HG03469 (cell line): Measurements from ENCODE around the gene AUTS2.
"Not testable (repeated sequence)": the region's sequence is repeated elsewhere in the genome, so short reads cannot be mapped to it uniquely, and the experiment has no call there.

Experiments used
- ATAC-seq: cut with Tn5 transposase; IDR thresholded peaks from one replicate; pipeline ENCODE4 v1.9.1; 2021; ENCODE audit warnings: mild to moderate bottlenecking, moderate library complexity, moderate number of reproducible peaks; ENCODE audit not compliant: unreplicated experiment

AUTS2 gene

DNA sequence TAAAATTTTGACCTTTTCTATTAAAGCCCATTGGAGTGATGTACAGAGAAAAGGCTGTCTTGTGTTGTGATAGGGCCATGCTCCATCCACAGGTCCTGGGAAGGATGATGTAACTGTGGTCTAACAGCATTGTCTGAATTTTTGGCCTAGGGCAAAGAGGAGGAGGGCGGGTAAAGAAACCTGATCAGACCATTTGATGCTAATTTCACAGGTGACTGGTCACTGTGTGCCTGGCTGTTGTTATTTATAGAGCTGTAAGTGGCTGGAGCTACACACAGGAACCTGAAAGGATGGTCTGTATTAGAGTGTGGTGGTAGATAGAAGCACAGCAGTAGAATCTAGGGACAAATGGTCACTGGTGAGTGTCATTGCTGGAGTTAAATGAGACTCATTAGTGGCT lies 182.1 kb downstream of the AUTS2 start:
- ATAC-seq: no peak

DNA sequence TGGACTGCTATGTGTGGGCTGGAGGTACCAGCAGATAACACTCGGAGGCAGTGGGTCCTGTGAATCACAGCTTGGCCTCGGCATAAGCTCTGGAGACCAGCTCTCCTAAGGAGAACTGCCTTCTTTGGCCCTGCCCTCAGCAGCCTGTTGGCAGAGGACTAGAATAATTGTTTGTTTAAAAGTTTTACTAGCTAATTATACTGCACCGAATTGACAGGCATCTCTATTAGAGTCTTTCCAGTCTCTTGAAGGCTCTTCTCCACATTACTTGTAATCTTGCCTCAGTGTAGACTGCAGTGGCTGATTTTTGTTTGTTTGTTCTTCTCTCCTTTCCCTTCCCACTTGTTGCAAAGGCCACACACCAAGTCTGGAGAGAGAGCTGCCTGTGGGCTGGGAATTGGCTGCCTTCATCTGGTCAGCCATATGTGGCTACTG lies 183.2 kb downstream of the AUTS2 start:
- ATAC-seq: no peak

GRCh38 chr7:69782917-69783684 lies 184.8 kb downstream of the AUTS2 start:
- ATAC-seq: no peak

DNA sequence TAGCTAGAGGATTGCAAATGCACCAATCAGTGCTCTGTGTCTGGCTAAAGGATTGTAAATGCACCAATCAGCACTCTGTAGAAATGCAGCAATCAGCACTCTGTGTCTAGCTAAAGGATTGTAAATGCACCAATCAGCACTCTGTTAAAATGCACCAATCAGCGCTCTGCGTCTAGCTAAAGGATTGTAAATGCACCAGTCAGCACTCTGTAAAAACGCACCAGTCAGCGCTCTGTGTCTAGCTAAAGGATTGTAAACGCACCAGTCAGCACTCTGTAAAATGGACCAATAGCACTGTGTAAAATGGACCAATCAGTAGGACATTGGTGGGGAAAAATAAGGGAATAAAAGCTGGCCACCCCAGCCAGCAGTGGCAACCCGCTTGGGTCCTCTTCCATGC lies 187.9 kb downstream of the AUTS2 start:
- not testable (repeated sequence) for ATAC-seq

DNA sequence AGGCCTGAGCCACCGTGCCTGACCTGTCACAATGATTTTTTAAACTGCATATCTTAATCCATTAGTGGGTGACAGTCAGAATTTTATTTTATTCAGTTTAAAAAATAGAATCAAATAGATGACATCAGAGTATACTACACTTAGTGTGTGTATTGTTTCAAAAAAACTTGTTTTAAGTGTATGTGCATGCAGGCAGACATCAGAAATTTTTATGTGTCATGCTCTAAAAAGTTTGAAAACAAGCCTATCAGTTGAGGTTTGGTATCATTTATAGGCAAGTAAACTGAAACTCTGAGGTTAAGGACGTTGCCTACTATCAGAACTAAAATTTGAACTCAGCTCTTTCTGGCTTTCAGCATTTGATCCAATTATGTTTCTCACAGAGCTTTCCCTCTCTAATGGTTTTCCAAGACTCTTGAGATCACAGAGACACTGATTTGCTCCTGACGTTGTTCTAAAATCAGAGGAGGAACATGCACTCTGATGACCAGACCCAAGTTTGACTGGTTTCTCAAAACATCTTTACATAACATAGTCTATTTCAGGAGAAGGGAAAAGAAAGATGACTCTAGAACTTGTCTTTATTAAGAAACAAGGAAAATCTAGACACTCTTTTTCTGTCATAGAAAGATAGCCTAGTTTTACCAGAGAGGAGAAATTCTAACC lies 188.6 kb downstream of the AUTS2 start:
- no peak for ATAC-seq

DNA sequence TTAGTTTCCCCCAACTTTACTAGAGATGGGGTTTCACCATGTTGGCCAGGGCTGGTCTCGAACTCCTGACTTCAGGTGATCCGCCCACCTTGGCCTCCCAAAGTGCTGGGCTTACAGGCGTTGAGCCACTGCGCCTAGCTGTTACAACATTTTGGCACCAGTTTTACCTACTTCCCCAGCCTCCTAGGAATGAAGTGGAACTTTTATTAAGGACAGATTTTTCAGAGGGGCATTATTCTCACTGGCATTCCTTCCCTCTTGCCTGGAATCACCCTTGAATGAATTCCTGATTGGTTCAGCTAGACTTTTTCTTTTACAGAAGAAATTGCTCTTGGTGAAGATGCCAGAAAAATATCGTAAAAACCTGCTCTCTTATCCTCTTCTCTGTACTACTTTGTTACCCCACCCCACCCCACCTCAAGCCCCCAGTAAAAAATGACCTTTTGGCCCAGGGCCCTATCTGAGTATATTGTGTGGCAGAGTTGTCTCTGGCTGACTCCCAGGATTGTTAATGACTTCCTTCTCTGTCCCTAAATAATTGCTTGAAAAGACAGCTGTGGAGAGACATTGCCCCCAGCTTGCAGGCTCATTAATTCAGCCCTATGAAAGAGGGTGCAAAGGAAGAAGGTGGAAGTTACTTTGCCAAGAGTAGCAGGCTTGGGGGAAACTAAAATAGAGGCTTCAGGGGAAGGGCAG lies 189.6 kb downstream of the AUTS2 start:
- ATAC-seq: no peak

- ATAC-seq: no peak
Observed at GRCh38 chr7:69789563-69789962, 191.3 kb downstream of the AUTS2 start.

- ATAC-seq: no peak
Observed at GRCh38 chr7:69790977-69791724, 192.9 kb downstream of the AUTS2 start.

GRCh38 chr7:69791739-69792138 lies 193.5 kb downstream of the AUTS2 start:
- no peak for ATAC-seq

GRCh38 chr7:69795932-69796331 lies 197.7 kb downstream of the AUTS2 start:
- ATAC-seq: no peak

DNA sequence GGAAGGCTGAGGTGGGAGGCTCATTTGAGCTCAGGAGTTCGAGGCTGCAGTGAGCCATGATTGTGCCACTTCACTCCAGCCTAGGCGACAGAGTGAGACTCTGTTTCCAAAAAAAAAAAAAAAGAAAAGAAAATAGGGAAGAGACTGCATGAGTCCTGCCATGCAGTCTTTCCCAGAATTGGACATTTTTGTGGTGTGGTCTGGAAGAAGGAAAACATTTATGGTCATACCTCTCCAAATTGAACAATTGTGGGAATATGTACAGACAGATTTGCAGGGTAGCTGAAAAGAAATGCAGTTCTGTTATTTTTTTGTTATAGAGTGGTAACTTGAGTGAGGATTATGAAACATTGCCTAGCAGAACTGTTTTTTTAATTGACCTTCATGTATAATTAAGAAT lies 198.1 kb downstream of the AUTS2 start:
- no peak for ATAC-seq

- ATAC-seq: no peak
Observed at GRCh38 chr7:69799048-69799697, 200.9 kb downstream of the AUTS2 start.

DNA sequence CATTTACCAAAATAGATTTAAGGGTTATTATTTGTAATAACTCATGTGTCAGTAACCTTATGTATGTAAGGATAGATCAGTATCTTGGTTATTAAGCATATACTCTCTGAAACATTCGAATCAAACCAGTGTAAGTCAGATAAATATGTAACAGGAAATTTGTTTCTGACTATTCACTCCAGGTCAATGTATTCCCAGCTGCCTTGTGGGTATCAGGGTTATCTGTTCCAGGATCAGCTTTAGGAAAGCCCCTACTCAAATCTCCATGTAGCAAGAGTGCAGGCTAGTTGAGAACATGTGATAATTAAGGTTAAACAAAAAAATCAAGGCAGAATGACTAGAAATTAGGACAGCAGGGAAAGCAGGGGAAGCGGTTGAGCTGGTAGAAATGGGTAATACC lies 201.7 kb downstream of the AUTS2 start:
- ATAC-seq: no peak

GRCh38 chr7:69800495-69800894 lies 202.2 kb downstream of the AUTS2 start:
- ATAC-seq: no peak

GRCh38 chr7:69801729-69802682 lies 203.7 kb downstream of the AUTS2 start:
- no peak for ATAC-seq

DNA sequence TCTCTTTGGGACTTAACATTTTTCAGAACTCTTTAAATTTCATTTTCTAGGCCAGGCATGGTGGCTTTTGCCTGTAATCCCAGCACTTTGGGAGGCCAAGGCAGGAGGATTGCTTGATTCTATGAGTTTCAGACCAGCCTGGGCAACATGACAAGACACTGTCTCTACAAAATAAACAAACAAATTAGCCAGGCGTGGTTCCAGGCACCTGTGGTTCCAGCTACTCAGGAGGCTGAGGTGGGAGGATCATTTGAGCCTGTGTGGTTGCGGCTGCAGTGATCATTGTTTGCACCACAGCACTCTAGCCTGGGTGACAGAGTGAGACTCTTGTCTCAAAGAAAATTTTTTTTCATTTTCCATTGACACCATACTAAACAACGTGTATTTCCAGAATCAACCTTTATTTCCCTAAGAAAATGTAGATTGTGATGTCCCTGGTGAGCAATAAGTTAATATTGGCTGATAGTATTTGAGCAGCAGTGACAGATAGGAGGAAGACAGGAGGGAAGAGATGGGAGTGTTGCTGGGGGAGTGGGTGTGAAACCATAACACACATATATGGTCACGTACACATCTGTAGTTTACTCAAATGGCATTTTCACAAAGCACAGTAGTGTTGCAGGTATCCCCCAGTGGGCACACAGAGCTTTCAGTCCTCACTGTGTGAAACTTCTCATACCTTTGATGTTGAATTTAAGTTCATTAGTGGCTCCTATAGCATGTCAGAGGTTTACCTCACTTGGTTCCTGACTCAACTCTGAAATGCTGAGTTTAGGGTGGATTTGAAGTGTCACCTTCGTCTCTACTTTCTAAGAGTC lies 205.6 kb downstream of the AUTS2 start:
- ATAC-seq: peak; percentile 86

DNA sequence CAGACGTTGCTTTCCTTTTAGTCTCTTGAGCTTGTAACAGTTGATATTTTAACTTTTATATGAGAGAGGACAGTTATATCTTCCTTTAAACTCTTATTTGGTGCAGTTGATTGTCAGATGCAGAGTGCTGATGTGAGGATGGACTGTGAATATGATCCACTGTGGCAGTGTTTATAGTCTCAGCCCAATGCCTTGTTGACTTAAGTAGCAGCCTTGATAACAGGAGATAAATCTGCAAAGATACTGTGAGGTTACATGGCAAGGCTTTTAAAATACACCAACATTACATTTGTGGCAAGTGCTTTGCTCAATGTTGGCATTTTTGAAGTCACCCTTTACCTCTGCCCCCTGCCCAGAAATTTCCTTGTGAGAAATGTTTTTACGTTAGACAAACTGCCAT lies 206.7 kb downstream of the AUTS2 start:
- ATAC-seq: no peak

DNA sequence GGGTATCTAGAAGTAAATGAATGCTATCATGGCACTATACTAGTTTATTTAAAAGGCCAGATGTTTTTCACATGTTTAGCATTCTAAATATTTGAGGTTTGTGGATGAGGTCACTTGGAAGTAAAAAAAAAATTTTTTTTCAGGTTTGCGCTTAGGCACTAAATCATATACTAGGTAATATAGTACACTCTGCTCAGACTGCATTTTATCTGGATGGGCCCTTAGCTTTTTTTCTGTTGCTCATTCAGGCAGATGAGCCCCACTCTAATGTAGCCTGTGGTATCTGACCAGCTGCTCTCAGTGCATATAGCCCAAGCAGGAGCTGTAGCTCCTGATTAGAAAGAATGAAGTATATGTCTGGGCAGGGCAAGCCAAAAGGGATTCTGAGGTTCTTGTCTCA lies 210.1 kb downstream of the AUTS2 start:
- ATAC-seq: no peak
